ENCODE measurements around the gene LYRM9.
"Not testable (repeated sequence)": the region's sequence is repeated elsewhere in the genome, so short reads cannot be mapped to it uniquely, and the experiment has no call there.

Gene LYRM9

GRCh38 chr17:27892866-27893769, at the start of gene LYRM9:
Gene LYRM9, minus strand, starts transcription at chr17:27893365. Its CDS starts 10,671 bp downstream, at chr17:27882694.
- DNase-seq, result peak; percentile 77 to 87

- no peak for DNase-seq
Measured at GRCh38 chr17:27940503-27941428, 47.6 kb upstream of the LYRM9 start.

- DNase-seq, result no peak
Measured at GRCh38 chr17:27939474-27940465, 46.6 kb upstream of the LYRM9 start.

- no peak for DNase-seq
Measured at GRCh38 chr17:27938864-27939263, 45.7 kb upstream of the LYRM9 start.

- no peak for DNase-seq
Measured at GRCh38 chr17:27938241-27938640, 45.1 kb upstream of the LYRM9 start.

GRCh38 chr17:27937025-27937546, 43.9 kb upstream of the LYRM9 start:
- DNase-seq, result no peak

- no peak for DNase-seq
Measured at GRCh38 chr17:27930000-27930399, 36.8 kb upstream of the LYRM9 start.

GRCh38 chr17:27928587-27928986, 35.4 kb upstream of the LYRM9 start:
- no peak for DNase-seq

GRCh38 chr17:27927781-27928180, 34.6 kb upstream of the LYRM9 start:
- no peak for DNase-seq

GRCh38 chr17:27921599-27921998, 28.4 kb upstream of the LYRM9 start:
- no peak for DNase-seq

- DNase-seq, result no peak
Measured at GRCh38 chr17:27921077-27921476, 27.9 kb upstream of the LYRM9 start.

- no peak for DNase-seq
Measured at GRCh38 chr17:27920569-27920968, 27.4 kb upstream of the LYRM9 start.

GRCh38 chr17:27919079-27919478, 25.9 kb upstream of the LYRM9 start:
- DNase-seq, result no peak

GRCh38 chr17:27918498-27918897, 25.3 kb upstream of the LYRM9 start:
- no peak for DNase-seq

GRCh38 chr17:27917000-27917399, 23.8 kb upstream of the LYRM9 start:
- no peak for DNase-seq

- DNase-seq, result no peak
Measured at GRCh38 chr17:27915709-27916108, 22.5 kb upstream of the LYRM9 start.

GRCh38 chr17:27914382-27914781, 21.2 kb upstream of the LYRM9 start:
- DNase-seq, result no peak

- no peak for DNase-seq
Measured at GRCh38 chr17:27912964-27913363, 19.8 kb upstream of the LYRM9 start.

- DNase-seq, result not testable (repeated sequence)
Measured at GRCh38 chr17:27912299-27912698, 19.1 kb upstream of the LYRM9 start.

- no peak for DNase-seq
Measured at GRCh38 chr17:27907976-27908558, 14.9 kb upstream of the LYRM9 start.

- no peak for DNase-seq
Measured at GRCh38 chr17:27906623-27907022, 13.5 kb upstream of the LYRM9 start.

GRCh38 chr17:27906226-27906580, 13.0 kb upstream of the LYRM9 start:
- no peak for DNase-seq

Measured in SHP77 (cell line).